Ishikawa (cell line): ENCODE measurements around the gene FIS1.

ENCODE experiments used
- CEBPB ChIP-seq: IDR thresholded peaks from 2 replicates; pipeline ENCODE4 v1.6.1; 2012
- CREB1 ChIP-seq: IDR thresholded peaks from 2 replicates; pipeline ENCODE4 v1.6.1; 2012; ENCODE audit warnings: low read depth
- EGR1 ChIP-seq: IDR thresholded peaks from 2 replicates; pipeline ENCODE4 v1.6.1; 2012
- EP300 ChIP-seq: IDR thresholded peaks from 2 replicates; pipeline ENCODE4 v1.6.1; 2012; ENCODE audit warnings: borderline replicate concordance
- FOXM1 ChIP-seq: IDR thresholded peaks from 2 replicates; pipeline ENCODE4 v1.6.1; 2012; ENCODE audit warnings: low read depth, borderline replicate concordance
- MAX ChIP-seq: IDR thresholded peaks from 2 replicates; pipeline ENCODE4 v1.6.1; 2012
- NFIC ChIP-seq: IDR thresholded peaks from 2 replicates; pipeline ENCODE4 v1.6.1; 2012
- RAD21 ChIP-seq: IDR thresholded peaks from 2 replicates; pipeline ENCODE4 v1.6.1; 2012; ENCODE audit warnings: low read depth
- TAF1 ChIP-seq: IDR thresholded peaks from 2 replicates; pipeline ENCODE4 v1.6.1; 2012; ENCODE audit warnings: low read depth, mild to moderate bottlenecking
- TCF12 ChIP-seq: IDR thresholded peaks from 2 replicates; pipeline ENCODE4 v1.6.1; 2012; ENCODE audit warnings: low read depth
- TEAD4 ChIP-seq: IDR thresholded peaks from 2 replicates; pipeline ENCODE4 v1.6.1; 2012
- YY1 ChIP-seq: IDR thresholded peaks from 2 replicates; pipeline ENCODE4 v1.6.1; 2012; ENCODE audit warnings: low read depth
- ZBTB7A ChIP-seq: IDR thresholded peaks from 2 replicates; pipeline ENCODE4 v1.6.1; 2012; ENCODE audit warnings: low read depth
- TF ChIP-seq, protein P1 (sequence below): IDR thresholded peaks from 2 replicates; pipeline ENCODE4 v1.6.1; 2012; ENCODE audit warnings: low read depth, mild to moderate bottlenecking
- TF ChIP-seq, protein P2 (sequence below): IDR thresholded peaks from 2 replicates; pipeline ENCODE4 v1.6.1; 2012

The FIS1 gene

GRCh38 chr7:101216860-101217387, 28.0 kb downstream of the FIS1 start:
- TF ChIP-seq, protein P1, sequence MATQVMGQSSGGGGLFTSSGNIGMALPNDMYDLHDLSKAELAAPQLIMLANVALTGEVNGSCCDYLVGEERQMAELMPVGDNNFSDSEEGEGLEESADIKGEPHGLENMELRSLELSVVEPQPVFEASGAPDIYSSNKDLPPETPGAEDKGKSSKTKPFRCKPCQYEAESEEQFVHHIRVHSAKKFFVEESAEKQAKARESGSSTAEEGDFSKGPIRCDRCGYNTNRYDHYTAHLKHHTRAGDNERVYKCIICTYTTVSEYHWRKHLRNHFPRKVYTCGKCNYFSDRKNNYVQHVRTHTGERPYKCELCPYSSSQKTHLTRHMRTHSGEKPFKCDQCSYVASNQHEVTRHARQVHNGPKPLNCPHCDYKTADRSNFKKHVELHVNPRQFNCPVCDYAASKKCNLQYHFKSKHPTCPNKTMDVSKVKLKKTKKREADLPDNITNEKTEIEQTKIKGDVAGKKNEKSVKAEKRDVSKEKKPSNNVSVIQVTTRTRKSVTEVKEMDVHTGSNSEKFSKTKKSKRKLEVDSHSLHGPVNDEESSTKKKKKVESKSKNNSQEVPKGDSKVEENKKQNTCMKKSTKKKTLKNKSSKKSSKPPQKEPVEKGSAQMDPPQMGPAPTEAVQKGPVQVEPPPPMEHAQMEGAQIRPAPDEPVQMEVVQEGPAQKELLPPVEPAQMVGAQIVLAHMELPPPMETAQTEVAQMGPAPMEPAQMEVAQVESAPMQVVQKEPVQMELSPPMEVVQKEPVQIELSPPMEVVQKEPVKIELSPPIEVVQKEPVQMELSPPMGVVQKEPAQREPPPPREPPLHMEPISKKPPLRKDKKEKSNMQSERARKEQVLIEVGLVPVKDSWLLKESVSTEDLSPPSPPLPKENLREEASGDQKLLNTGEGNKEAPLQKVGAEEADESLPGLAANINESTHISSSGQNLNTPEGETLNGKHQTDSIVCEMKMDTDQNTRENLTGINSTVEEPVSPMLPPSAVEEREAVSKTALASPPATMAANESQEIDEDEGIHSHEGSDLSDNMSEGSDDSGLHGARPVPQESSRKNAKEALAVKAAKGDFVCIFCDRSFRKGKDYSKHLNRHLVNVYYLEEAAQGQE: no peak
- no peak for TF ChIP-seq TEAD4
- TF ChIP-seq, protein P2, sequence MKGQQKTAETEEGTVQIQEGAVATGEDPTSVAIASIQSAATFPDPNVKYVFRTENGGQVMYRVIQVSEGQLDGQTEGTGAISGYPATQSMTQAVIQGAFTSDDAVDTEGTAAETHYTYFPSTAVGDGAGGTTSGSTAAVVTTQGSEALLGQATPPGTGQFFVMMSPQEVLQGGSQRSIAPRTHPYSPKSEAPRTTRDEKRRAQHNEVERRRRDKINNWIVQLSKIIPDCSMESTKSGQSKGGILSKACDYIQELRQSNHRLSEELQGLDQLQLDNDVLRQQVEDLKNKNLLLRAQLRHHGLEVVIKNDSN: no peak
- TF ChIP-seq TCF12: no peak
- no peak for TF ChIP-seq RAD21

DNA sequence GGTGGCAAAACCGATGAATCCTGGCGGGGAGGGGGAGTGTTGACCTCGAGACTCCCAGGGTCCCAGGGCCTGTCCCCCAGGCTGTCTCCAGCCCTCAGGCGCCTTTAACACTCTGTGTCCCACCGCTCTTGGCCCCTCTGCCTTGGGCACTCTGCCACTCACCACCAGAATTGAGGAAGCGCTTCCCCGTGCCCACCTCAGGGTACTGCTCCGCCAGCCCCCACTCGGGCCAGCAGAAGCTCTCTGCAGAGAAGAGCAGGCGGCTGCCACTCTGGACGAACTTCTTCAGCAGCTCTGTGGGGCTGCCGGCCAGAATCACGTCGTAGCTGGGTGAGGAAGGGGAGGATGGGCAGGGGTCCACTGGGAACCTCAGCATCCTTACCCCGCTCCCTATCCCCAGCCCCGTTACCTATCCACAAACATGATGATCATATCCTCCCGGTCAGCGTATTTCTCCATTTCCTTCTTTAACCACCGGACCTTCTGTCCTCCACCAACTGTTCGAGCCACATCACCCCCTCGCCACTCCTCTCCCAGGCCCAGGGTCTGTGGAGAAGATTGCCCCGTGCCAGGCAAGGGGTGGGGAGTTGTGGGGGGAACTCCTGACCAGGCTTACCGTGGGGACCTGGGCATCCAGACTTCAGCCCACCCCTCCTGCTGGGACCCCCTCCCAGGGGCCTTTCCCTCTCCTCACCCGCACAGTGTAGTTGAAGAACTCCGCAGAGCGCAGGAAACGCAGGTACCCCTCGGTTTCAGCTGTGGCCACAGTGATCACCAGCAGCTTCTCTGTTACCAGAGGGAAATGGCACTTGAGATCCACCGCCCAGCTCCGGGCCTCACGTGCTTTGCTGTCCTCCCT, 28.7 kb downstream of the FIS1 start:
- TF ChIP-seq, protein P2: no peak
- TF ChIP-seq CEBPB (no peak), MAX (no peak), TCF12 (no peak), TEAD4 (no peak), ZBTB7A (no peak), NFIC (no peak), EP300 (no peak), RAD21 (no peak), EGR1 (no peak), TAF1 (no peak), CREB1 (no peak), YY1 (no peak), FOXM1 (no peak)
- TF ChIP-seq, protein P1: no peak

DNA sequence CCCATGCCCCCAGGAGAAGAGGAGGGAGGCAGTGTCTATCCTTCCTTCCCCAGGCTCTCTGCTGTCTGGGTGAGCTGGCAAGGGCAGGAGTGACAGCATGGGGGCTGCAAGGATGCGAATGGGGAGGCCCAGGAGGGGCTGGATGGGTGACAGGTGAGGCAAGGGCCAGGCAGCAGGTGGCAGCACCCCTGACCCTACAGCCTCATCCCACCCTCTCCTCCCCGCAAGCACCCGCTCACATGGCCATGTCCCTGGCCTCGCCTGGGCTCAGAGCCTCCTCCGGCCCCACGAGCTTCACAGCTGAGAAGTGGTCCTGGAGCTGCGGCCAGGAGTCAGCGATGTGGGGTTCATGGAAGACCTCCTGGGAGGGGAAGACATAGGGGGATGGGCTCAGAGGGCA, 32.9 kb downstream of the FIS1 start:
- TF ChIP-seq MAX: no peak

GRCh38 chr7:101211501-101211900, 33.4 kb downstream of the FIS1 start:
- TF ChIP-seq, protein P2: no peak
- TF ChIP-seq, protein P1: no peak
- no peak for TF ChIP-seq EGR1

DNA sequence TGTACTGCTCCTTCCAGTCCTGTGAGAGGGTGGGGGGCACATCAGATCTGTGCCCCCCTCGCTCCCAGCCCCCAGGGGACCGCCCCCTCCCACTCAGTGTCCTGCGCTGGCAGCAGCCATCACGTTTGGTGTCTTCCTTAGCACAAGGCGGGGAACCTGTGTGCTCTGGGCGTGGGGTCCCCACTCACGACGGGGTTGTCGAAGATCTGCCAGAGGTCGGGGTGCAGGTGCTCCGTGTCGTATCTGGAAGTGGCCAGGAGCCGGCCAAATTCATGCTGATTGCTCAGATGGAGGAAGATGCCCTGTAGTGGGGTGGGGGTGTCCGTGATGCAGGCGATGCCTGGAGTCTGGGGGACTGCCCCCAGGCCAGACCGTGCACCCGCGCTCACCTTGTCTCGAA, 34.7 kb downstream of the FIS1 start:
- TF ChIP-seq MAX (no peak), FOXM1 (no peak), TEAD4 (no peak), NFIC (no peak), YY1 (no peak), EP300 (no peak), CEBPB (no peak), RAD21 (no peak), TAF1 (no peak), ZBTB7A (no peak), TCF12 (no peak), EGR1 (no peak), CREB1 (no peak)
- TF ChIP-seq, protein P1: no peak
